GM04503 (cell line): ENCODE results near the gene R3HDM4.
"Not testable (repeated sequence)": the region's sequence is repeated elsewhere in the genome, so short reads cannot be mapped to it uniquely, and the experiment has no call there.

Source experiments
- DNase-seq: peaks from one replicate; pipeline ENCODE4 v3.0.0-alpha.2; 2012; ENCODE audit warnings: low read depth

R3HDM4 gene

GRCh38 chr19:854549-854948 is 58.5 kb downstream of the R3HDM4 start:
- DNase-seq, result no peak

GRCh38 chr19:853614-854220 is 59.3 kb downstream of the R3HDM4 start:
- DNase-seq, result not testable (repeated sequence)

GRCh38 chr19:853014-853585 is 59.9 kb downstream of the R3HDM4 start:
- no peak for DNase-seq

- no peak for DNase-seq
Measured at GRCh38 chr19:852136-853013, 60.6 kb downstream of the R3HDM4 start, which contains the start of gene ELANE. ELANE (plus strand) TSS chr19:852303; CDS start chr19:852329, 26 bp downstream.

- DNase-seq, result no peak
Measured at GRCh38 chr19:850979-851335, 62.1 kb downstream of the R3HDM4 start.

GRCh38 chr19:850221-850978 is 62.6 kb downstream of the R3HDM4 start:
- DNase-seq, result peak; percentile 73

GRCh38 chr19:849195-849594 is 63.8 kb downstream of the R3HDM4 start:
- not testable (repeated sequence) for DNase-seq

- no peak for DNase-seq
Measured at GRCh38 chr19:848386-848921, 64.6 kb downstream of the R3HDM4 start.
